Breast epithelium (tissue), 4 donors: ENCODE data around the gene CSHL1. TPM values are rescaled to one million over a fixed set of nuclear protein-coding genes. Genes with fewer than 3 reads are reported as not detected.
A peak's percentile ranks its signal among the peaks of the same experiment; 100 is the strongest.

Experiments used
- DNase-seq, 2 donors: peaks; one replicate each; pipeline ENCODE4 v3.0.0-alpha.2; 2019; ENCODE audit warnings: low spot score in 2 of 2
- H3K27ac ChIP-seq, 2 donors: fragments of 200-600 bp; sonication (generic) in 1 of 2; one replicate each; pipeline ENCODE4 v1.5.1; 2016 to 2019; ENCODE audit warnings: mild to moderate bottlenecking in 1 of 2
- H3K27me3 ChIP-seq, 2 donors: fragments of 200-600 bp; sonication (generic) in 1 of 2; one replicate each; pipeline versions ENCODE4 v1.5.1 to v1.6.0; 2017 to 2019; ENCODE audit warnings: control low read depth in 1 of 2, mild to moderate bottlenecking in 1 of 2
- H3K36me3 ChIP-seq: fragments of 200-600 bp; one replicate; pipeline ENCODE4 v1.5.1; 2019
- H3K4me1 ChIP-seq, 2 donors: fragments of 200-600 bp; sonication (generic); one replicate each; pipeline ENCODE4 v1.5.1; 2016 to 2019; ENCODE audit warnings: control low read depth in 1 of 2
- H3K4me3 ChIP-seq, 3 donors: fragments of 200-600 bp; sonication (generic); 1 replicate in 2 of 3; 2 replicates in 1 of 3; pipeline ENCODE4 v1.5.1; 2016 to 2019; ENCODE audit warnings: mild to moderate bottlenecking in 3 of 3, moderate library complexity in 2 of 3
- H3K9me3 ChIP-seq, 2 donors: fragments of 200-600 bp; sonication (generic) in 1 of 2; one replicate each; pipeline ENCODE4 v1.5.1; 2016 to 2019; ENCODE audit warnings: control low read depth in 1 of 2
- POLR2A ChIP-seq: fragments of 450-650 bp; IDR thresholded peaks from one replicate; pipeline ENCODE4 v1.6.1; 2016; ENCODE audit warnings: antibody characterized with exemption, mild to moderate bottlenecking, moderate library complexity
- POLR2AphosphoS5 ChIP-seq, 3 donors: sonication (generic); formaldehyde crosslinking; IDR thresholded peaks; one replicate each; pipeline ENCODE4 v1.6.1; 2017; ENCODE audit warnings: antibody characterized with exemption in 3 of 3
- intact Hi-C: fragments of 100-400 bp; cut with DNase I; formaldehyde crosslinking; loops from one replicate; pipeline ENCODE4 v1.15.1; 2023; ENCODE audit warnings: low total_unique reads
- total RNA-seq, 3 donors: library from RNA; depleted of rRNA; stranded (reverse); fragments of >200 nt; gene quantifications; one replicate each; pipeline ENCODE4 v1.1.0, GENCODE V29; 2016
- TF ChIP-seq, protein P1 (sequence below), 3 donors: fragments of 450-650 bp; IDR thresholded peaks; one replicate each; pipeline ENCODE4 v1.5.1; 2016 to 2017; ENCODE audit warnings: antibody characterized with exemption in 3 of 3, mild to moderate bottlenecking in 3 of 3, moderate library complexity in 3 of 3

Gene CSHL1
- total RNA-seq, 3 donors from 2014 or later: not detected

DNA sequence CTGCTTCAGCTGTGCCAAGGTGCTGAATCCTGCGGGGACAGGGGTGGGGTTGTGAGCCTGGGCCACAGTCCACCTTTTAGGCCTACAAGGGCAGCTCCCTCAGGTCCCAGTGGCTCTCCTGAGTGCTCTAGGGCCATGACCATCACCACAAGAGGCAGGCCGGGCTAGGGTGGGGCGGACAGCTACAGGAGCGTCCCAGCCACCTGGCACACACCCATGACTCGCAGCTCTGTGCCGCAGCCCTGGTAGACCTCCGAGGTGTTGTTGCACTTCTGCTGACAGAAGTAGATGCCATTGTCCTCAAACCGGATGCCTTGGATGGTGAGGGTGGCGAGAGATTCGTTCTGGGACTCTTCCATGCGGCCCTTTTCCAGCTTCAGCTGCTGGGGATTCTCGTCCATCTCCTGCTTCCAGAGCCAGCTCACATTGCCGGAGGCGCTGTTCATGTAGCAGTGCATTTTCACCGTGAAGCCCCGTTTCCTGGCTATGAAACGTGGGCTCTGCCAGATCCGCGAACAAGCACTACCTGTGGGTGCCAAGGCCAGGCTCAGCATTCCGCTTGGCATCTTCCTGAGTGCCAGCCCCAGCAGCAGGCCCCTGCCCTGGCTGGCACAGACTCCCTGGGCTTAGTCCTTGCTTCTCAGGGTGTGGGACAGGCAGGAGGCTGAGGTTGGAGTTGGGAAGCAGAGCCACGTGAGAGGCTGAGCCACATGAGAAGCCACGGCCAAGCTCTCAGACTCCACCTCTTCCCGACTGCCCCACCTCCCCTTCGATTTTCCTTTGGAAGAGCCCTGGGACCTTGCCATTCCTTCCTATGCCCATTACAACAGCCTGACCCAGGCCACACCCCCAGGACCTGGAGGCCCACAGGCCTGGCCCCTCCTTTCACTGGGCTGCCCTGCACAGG is 19.1 kb upstream of the CSHL1 start:
- no peaks in the 10 kb centered on the region for H3K36me3 ChIP-seq
- intact Hi-C loops: no loop called here
- TF ChIP-seq, protein P1, sequence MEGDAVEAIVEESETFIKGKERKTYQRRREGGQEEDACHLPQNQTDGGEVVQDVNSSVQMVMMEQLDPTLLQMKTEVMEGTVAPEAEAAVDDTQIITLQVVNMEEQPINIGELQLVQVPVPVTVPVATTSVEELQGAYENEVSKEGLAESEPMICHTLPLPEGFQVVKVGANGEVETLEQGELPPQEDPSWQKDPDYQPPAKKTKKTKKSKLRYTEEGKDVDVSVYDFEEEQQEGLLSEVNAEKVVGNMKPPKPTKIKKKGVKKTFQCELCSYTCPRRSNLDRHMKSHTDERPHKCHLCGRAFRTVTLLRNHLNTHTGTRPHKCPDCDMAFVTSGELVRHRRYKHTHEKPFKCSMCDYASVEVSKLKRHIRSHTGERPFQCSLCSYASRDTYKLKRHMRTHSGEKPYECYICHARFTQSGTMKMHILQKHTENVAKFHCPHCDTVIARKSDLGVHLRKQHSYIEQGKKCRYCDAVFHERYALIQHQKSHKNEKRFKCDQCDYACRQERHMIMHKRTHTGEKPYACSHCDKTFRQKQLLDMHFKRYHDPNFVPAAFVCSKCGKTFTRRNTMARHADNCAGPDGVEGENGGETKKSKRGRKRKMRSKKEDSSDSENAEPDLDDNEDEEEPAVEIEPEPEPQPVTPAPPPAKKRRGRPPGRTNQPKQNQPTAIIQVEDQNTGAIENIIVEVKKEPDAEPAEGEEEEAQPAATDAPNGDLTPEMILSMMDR (IDR thresholded peaks at IDR 0.05): no peak
- TF ChIP-seq POLR2A (no peak), POLR2AphosphoS5 (IDR thresholded peaks at IDR 0.05) (no peak)
- no peaks in the 10 kb centered on the region for H3K27me3 ChIP-seq
- H3K27ac ChIP-seq: peak overlapping the region; percentile 60 to 75
- H3K9me3 ChIP-seq: no peaks in the 10 kb centered on the region
- peak in 1 of 2 donors; percentile 71 for DNase-seq
- peak overlapping the region in 2 of 3 donors; percentile 15 to 49 for H3K4me3 ChIP-seq
- no peaks in the 10 kb centered on the region for H3K4me1 ChIP-seq

DNA sequence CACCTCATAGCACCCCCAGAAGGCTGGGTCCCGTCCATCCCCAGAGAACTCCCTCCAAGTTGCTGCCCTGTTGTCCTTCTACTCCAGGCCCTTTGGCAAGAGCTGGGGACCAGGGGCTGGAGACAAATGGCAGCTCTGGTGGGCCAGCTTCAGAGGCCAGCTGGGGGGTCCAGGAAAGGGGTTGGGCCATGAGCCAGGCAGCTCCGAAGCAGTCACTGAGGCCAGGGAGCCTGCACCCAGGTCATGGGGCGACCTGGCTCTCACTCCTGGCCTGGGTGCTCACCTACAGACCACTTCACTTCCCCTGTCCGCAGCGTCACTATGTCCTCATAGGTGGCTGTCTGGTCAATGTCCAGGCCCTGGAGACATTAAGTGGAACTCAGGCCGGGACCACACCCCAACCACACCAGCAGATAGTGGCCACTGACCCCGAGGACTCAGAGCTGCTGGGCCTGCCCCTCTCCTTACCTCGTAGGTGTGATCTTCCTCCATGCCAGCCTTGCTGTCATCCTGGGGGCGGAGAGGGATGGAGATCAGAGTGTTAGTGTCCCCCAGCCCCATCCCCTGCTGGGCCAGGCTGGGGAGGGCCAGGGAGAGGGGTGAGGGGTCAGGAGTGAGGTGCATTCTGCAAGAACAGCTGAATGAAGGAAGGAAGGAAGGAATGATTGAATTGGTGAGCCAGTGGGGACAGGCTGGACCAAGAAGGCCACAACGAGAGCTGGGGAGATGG is 18.1 kb upstream of the CSHL1 start:
- H3K36me3 ChIP-seq: no peaks in the 10 kb centered on the region
- intact Hi-C loops: no loop called here
- H3K27me3 ChIP-seq: no peaks in the 10 kb centered on the region
- H3K4me3 ChIP-seq: no peak overlapping the region
- no peak overlapping the region for H3K27ac ChIP-seq
- H3K4me1 ChIP-seq: no peaks in the 10 kb centered on the region
- TF ChIP-seq POLR2A (no peak), POLR2AphosphoS5 (IDR thresholded peaks at IDR 0.05) (no peak)
- TF ChIP-seq, protein P1 (IDR thresholded peaks at IDR 0.05): no peak
- no peaks in the 10 kb centered on the region for H3K9me3 ChIP-seq
- DNase-seq: no peak

DNA sequence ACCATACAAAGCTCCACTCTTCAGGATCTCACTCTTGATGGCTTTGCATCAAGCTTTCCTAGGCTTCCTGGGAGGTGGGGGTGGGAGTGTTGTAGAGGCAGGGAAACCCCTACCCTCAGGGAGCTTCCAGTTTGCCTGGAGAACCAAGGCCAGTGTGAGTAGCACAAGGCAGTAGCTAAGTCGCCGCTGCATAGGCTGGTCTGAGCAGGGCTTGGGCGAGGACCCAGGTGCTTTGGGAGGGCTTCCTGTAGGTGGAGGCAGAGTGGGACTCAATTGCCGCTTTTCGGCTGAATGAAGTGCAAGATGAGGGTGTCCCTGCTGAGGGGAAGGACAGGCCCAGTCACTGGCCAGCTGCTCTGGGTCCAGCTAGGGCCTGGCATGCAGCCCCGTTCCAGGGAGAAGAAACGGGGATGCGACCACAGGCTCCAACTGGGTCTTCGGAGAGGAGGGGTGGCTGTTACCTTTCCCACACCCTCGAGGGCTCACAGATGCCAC is 17.2 kb upstream of the CSHL1 start:
- no peak overlapping the region for H3K27ac ChIP-seq
- intact Hi-C loops: no loop called here
- no peaks in the 10 kb centered on the region for H3K27me3 ChIP-seq
- H3K4me1 ChIP-seq: no peaks in the 10 kb centered on the region
- no peak overlapping the region for H3K4me3 ChIP-seq
- TF ChIP-seq POLR2A (no peak), POLR2AphosphoS5 (IDR thresholded peaks at IDR 0.05) (no peak)
- TF ChIP-seq, protein P1 (IDR thresholded peaks at IDR 0.05): no peak
- no peaks in the 10 kb centered on the region for H3K9me3 ChIP-seq
- no peak for DNase-seq
- no peaks in the 10 kb centered on the region for H3K36me3 ChIP-seq

DNA sequence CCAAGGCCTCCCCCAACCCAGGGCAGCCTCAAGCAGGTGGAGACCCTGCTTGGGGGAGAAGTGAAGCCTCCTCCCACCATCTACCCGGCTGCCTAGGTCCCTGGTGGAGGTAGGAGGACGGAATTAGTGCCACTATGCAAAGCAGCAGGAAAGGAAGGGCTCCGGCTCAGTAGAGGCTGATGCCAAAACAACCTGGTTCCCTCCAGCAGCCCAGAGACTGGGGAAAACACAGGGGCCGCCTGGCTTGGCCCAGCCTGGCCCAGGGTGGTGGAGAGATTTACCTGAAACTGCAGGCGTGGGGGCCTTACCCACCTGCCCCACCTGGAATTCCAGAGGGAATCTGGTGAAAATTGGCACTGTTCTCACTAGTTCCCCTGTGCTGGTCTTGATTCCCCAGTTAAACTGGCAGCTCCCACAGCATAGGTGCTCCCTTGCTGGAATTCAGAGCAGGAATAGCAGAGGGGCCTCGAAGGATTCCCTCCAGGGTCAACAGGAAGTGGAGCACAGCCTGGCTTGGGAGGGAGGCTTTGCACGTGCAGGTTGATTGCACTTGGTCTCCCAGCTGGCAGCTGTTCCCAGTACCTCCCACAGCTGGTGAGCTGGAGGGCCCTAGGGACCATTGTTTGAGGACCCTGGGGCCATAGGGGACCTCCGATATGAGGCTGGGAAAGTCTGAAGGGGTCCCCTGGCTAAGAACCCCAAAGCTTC is 16.6 kb upstream of the CSHL1 start:
- no peaks in the 10 kb centered on the region for H3K27me3 ChIP-seq
- no peaks in the 10 kb centered on the region for H3K9me3 ChIP-seq
- no peak overlapping the region for H3K27ac ChIP-seq
- no peak overlapping the region for H3K4me3 ChIP-seq
- TF ChIP-seq, protein P1 (IDR thresholded peaks at IDR 0.05): no peak
- TF ChIP-seq POLR2AphosphoS5 (IDR thresholded peaks at IDR 0.05): no peak
- no peak for TF ChIP-seq POLR2A
- DNase-seq: no peak
- intact Hi-C loops: no loop called here
- no peaks in the 10 kb centered on the region for H3K4me1 ChIP-seq
- no peaks in the 10 kb centered on the region for H3K36me3 ChIP-seq
